HG03439 (cell line): ENCODE data around the gene RGS3.

Experiments
- ATAC-seq: cut with Tn5 transposase; IDR thresholded peaks from one replicate; pipeline ENCODE4 v1.9.1; 2021; ENCODE audit warnings: mild to moderate bottlenecking, moderate library complexity; ENCODE audit not compliant: unreplicated experiment

The RGS3 gene

GRCh38 chr9:113464286-113464660, 746 bp downstream of the RGS3 start:
- ATAC-seq, result no peak

- no peak for ATAC-seq
Measured at GRCh38 chr9:113465599-113466140, 2.1 kb downstream of the RGS3 start.

- no peak for ATAC-seq
Measured at GRCh38 chr9:113467183-113467582, 3.7 kb downstream of the RGS3 start.

GRCh38 chr9:113468716-113469448, 5.4 kb downstream of the RGS3 start:
- no peak for ATAC-seq

GRCh38 chr9:113471143-113471542, 7.6 kb downstream of the RGS3 start:
- no peak for ATAC-seq

GRCh38 chr9:113471566-113471965, 8.0 kb downstream of the RGS3 start:
- no peak for ATAC-seq

GRCh38 chr9:113472199-113472598, 8.7 kb downstream of the RGS3 start:
- no peak for ATAC-seq

- ATAC-seq, result no peak
Measured at GRCh38 chr9:113474360-113475028, 11.0 kb downstream of the RGS3 start.

- no peak for ATAC-seq
Measured at GRCh38 chr9:113475031-113475430, 11.5 kb downstream of the RGS3 start.

- ATAC-seq, result no peak
Measured at GRCh38 chr9:113475992-113476391, 12.5 kb downstream of the RGS3 start.

- no peak for ATAC-seq
Measured at GRCh38 chr9:113476511-113476916, 13.0 kb downstream of the RGS3 start.

GRCh38 chr9:113477058-113477457, 13.5 kb downstream of the RGS3 start:
- ATAC-seq, result no peak

- no peak for ATAC-seq
Measured at GRCh38 chr9:113477661-113478060, 14.1 kb downstream of the RGS3 start.

GRCh38 chr9:113479174-113479621, 15.7 kb downstream of the RGS3 start:
- ATAC-seq, result no peak

GRCh38 chr9:113480612-113481011, 17.1 kb downstream of the RGS3 start:
- no peak for ATAC-seq

- ATAC-seq, result no peak
Measured at GRCh38 chr9:113481176-113481787, 17.8 kb downstream of the RGS3 start.

GRCh38 chr9:113482341-113482740, 18.8 kb downstream of the RGS3 start:
- no peak for ATAC-seq

GRCh38 chr9:113482991-113483675, 19.6 kb downstream of the RGS3 start:
- ATAC-seq, result no peak

GRCh38 chr9:113483676-113484257, 20.2 kb downstream of the RGS3 start:
- no peak for ATAC-seq

- ATAC-seq, result no peak
Measured at GRCh38 chr9:113484258-113484730, 20.8 kb downstream of the RGS3 start.

GRCh38 chr9:113485761-113486115, 22.2 kb downstream of the RGS3 start:
- ATAC-seq, result no peak
